Peyer's patch (tissue), 4 donors: ENCODE results near the gene NUCKS1. TPM values are rescaled to one million over a fixed set of nuclear protein-coding genes. Genes with fewer than 3 reads are reported as not detected.
A peak's percentile ranks its signal among the peaks of the same experiment; 100 is the strongest.

Experiments
- DNase-seq, 3 donors: peaks; one replicate each; pipeline ENCODE4 v3.0.0-alpha.2; 2017 to 2019
- H3K27ac ChIP-seq, 4 donors: fragments of 200-600 bp; sonication (generic); one replicate each; pipeline ENCODE4 v1.5.1; 2016 to 2019
- H3K27me3 ChIP-seq, 2 donors: fragments of 200-600 bp; sonication (generic); one replicate each; pipeline ENCODE4 v1.5.1; 2019
- H3K36me3 ChIP-seq, 3 donors: fragments of 200-600 bp; sonication (generic); one replicate each; pipeline ENCODE4 v1.5.1; 2016 to 2019
- H3K4me1 ChIP-seq, 4 donors: fragments of 200-600 bp; sonication (generic); one replicate each; pipeline ENCODE4 v1.5.1; 2016 to 2019
- H3K4me3 ChIP-seq, 4 donors: fragments of 200-600 bp; sonication (generic); 1 replicate in 3 of 4; 2 replicates in 1 of 4; pipeline ENCODE4 v1.5.1; 2016 to 2019; ENCODE audit warnings: mild to moderate bottlenecking in 1 of 4
- H3K9me3 ChIP-seq, 4 donors: fragments of 200-600 bp; sonication (generic); one replicate each; pipeline ENCODE4 v1.5.1; 2016 to 2019; ENCODE audit warnings: mild to moderate bottlenecking in 1 of 4
- POLR2A ChIP-seq, 2 donors: fragments of 450-650 bp; IDR thresholded peaks; one replicate each; pipeline ENCODE4 v1.5.1; 2017; ENCODE audit warnings: antibody characterized with exemption in 2 of 2, mild to moderate bottlenecking in 2 of 2, moderate library complexity in 2 of 2
- total RNA-seq, 4 donors: library from RNA; depleted of rRNA; stranded (reverse); fragments of >200 nt; gene quantifications; one replicate each; pipeline ENCODE4 v1.1.0, GENCODE V29; 2016
- TF ChIP-seq, protein P1 (sequence below), 6 experiments: fragments of 450-650 bp in 4 of 6; fragments of 200-600 bp in 2 of 6; sonication (generic) in 1 of 6; IDR thresholded peaks; one replicate each; pipeline ENCODE4 v1.5.1; 2017 to 2019; ENCODE audit warnings: antibody characterized with exemption in 6 of 6, mild to moderate bottlenecking in 3 of 6, moderate library complexity in 1 of 6

NUCKS1 gene
- total RNA-seq, 4 donors from 2014 or later, result 21.1 to 64.5 (median 41.5) TPM

DNA sequence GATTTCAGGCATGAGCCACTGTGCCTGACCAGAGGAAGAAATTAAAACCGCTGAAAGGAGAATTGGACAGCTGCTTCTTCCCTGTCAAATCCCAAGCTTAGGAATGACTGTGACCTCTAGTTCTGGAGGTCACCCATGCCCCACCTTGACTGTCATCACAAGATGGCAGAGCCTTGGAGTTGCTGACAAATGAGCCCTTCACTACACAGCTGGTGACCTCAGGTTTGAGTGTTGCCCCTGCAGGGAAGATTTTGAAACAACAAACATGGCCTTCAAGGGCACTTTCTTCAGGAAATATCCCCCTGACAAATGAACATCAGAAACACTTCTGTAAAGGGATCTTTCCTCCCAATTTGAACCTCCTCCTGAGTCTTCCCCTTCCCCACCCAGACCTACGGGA, 62.7 kb downstream of the NUCKS1 start:
- TF ChIP-seq, protein P1, sequence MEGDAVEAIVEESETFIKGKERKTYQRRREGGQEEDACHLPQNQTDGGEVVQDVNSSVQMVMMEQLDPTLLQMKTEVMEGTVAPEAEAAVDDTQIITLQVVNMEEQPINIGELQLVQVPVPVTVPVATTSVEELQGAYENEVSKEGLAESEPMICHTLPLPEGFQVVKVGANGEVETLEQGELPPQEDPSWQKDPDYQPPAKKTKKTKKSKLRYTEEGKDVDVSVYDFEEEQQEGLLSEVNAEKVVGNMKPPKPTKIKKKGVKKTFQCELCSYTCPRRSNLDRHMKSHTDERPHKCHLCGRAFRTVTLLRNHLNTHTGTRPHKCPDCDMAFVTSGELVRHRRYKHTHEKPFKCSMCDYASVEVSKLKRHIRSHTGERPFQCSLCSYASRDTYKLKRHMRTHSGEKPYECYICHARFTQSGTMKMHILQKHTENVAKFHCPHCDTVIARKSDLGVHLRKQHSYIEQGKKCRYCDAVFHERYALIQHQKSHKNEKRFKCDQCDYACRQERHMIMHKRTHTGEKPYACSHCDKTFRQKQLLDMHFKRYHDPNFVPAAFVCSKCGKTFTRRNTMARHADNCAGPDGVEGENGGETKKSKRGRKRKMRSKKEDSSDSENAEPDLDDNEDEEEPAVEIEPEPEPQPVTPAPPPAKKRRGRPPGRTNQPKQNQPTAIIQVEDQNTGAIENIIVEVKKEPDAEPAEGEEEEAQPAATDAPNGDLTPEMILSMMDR (IDR thresholded peaks at IDR 0.05), result no peak
- no peak for TF ChIP-seq POLR2A (IDR thresholded peaks at IDR 0.05)
- no peaks in the 10 kb centered on the region for H3K4me1 ChIP-seq
- H3K36me3 ChIP-seq, result no peaks in the 10 kb centered on the region
- no peaks in the 10 kb centered on the region for H3K27me3 ChIP-seq
- no peak overlapping the region for H3K4me3 ChIP-seq
- DNase-seq, result no peak
- no peaks in the 10 kb centered on the region for H3K9me3 ChIP-seq
- H3K27ac ChIP-seq, result no peak overlapping the region

DNA sequence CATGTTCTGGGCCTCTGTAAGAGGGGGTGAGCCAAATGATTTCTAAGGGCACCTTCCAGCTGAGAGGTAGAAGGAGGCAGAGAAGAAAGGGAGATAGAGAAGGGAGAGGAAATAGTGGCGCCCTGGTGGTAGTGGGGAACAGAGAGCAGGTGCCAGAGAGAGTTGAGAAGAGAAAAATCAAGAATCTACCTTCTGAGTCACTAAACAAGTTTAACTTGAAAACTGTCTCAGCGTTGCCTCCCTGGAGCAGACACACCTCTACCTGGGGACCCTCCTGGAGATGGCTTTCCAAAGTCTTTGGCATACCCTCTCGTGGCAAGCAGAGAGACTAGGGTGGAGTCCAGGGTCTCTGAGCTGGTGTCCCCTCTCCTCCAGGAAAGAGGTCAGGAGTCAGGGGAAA, 68.6 kb downstream of the NUCKS1 start:
- H3K36me3 ChIP-seq, result no peaks in the 10 kb centered on the region

DNA sequence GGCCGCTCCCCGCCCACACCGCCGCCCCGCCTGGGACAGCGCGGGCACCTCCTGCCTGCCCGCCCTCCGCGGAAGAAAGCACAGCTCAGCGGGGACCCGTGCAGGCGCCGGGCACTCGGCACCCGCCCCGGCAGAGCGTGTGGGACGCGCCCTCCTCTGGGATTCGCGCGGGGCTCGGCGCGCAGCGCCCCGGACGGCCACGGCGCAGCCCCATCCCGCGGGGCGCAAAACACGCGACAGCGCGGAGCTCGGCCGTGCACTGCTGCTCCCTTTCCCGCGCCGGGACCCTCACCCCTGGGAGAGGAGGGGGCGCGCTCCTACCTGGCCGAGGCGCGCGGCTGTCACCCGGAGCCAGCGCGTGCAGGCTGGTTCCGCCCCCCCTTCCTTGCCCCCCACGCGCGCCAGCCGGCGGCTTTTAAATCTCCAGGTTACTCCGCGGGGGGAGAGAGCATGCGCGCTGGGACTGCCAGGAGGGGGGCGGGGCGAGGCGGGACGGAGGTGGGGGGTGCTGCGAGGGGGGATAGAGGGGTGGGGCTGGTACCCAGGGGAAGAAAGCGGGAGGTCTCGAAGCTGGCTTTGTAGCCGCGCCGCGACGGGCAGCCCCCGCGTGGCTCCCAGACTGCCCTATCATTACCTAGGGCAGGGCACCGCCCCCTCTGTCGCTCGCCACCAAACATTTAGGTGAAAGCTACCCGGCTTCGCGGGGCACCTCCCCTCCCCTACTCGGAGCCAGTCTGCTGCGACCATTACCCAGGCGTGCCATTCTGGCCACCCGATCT, 69.7 kb downstream of the NUCKS1 start, which contains the start of gene SLC45A3:
Gene SLC45A3, minus strand, starts transcription at position 437 of the 779 bp plus-strand sequence. CDS start 15,853 bp downstream, outside the sequence.
- peak; percentile 52 to 74 (median 63) for DNase-seq
- Histone ChIP-seq H3K36me3 (no peaks in the 10 kb centered on the region), H3K4me1 (peaks cover 0 to 43% (median 15%) of the 10 kb centered on the region in 4 donors), H3K27me3 (no peaks in the 10 kb centered on the region), H3K27ac (peak within 1 kb of the TSS; percentile 55 to 81 (median 73)), H3K4me3 (peak within 1 kb of the TSS; percentile 65 to 94 (median 78)), H3K9me3 (no peaks in the 10 kb centered on the region)
- TF ChIP-seq, protein P1 (IDR thresholded peaks at IDR 0.05), result no peak
- TF ChIP-seq POLR2A (IDR thresholded peaks at IDR 0.05), result no peak

More for the DNA sequence above, 68.6 kb downstream of the NUCKS1 start:
- no peaks in the 10 kb centered on the region for H3K9me3 ChIP-seq
- H3K27ac ChIP-seq, result no peak overlapping the region
- H3K27me3 ChIP-seq, result no peaks in the 10 kb centered on the region
- no peak overlapping the region for H3K4me3 ChIP-seq
- DNase-seq, result no peak
- TF ChIP-seq POLR2A (IDR thresholded peaks at IDR 0.05), result no peak
- TF ChIP-seq, protein P1 (IDR thresholded peaks at IDR 0.05), result no peak
- peaks cover 0 to 32% (median 15%) of the 10 kb centered on the region in 4 donors for H3K4me1 ChIP-seq

DNA sequence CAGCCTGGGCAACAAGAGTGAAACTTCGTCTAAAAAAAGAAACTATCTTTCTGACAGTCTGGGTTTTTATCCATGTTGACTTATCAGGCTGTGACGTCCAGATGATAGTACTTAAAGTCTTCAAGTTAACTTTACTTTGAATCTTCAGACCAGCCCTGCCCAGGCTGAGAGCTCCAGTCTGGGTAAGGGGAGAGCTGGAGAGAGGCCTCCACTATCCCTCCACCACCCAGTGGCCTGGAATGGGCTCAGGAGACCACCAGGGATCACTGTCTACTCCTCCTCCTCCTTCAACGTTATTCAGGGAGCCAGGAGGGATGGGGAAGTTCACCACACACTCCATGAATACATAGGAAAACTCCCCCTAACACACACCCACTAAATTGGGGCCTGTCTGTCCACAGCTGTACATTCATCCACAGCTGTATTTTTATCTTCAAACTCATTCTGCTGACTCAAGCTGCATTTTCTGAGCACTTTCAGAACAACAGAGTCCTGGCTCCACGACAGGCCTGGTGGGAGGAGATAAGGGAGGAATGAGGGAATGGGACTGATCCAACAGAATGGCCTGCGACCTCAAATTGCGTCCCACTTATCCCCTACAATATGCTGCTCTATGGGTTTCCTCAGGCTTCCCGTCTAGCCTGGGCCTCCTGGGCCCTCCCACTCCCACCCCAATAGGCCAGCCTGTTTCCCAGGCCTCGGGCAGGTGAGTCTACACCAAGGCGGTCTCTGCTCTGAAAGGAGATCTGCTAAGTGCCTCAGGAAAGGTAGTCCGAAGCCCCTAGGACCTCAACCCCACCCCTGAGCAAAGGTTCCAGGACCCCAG, 71.5 kb downstream of the NUCKS1 start:
- no peaks in the 10 kb centered on the region for H3K27me3 ChIP-seq
- H3K36me3 ChIP-seq, result no peaks in the 10 kb centered on the region
- H3K4me3 ChIP-seq, result peak overlapping the region; percentile 65 to 94 (median 78)
- peaks cover 0 to 47% (median 15%) of the 10 kb centered on the region in 4 donors for H3K4me1 ChIP-seq
- H3K9me3 ChIP-seq, result no peaks in the 10 kb centered on the region
- TF ChIP-seq, protein P1 (IDR thresholded peaks at IDR 0.05), result no peak
- TF ChIP-seq POLR2A (IDR thresholded peaks at IDR 0.05), result no peak
- DNase-seq, result no peak
- peak overlapping the region; percentile 55 to 81 (median 73) for H3K27ac ChIP-seq

DNA sequence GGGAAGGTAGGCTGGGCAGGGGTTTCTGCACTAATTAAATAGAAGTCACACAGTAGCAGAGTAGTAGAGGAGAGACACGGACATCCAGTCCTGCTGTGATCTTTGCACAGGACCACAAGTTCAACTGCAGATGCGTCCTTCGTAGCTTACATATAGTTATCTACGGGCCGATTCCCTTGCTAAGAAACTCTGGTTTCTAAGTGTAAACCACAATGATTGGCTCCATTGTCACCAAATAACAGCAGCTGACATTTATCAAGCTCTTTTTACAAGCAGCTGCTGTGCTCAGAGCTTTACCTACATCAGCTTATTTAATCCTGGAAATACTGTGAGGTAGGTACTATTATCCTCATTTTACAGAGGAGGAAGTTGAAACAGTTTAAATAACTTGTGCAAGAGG, 72.8 kb downstream of the NUCKS1 start:
- Histone ChIP-seq H3K27ac (peak overlapping the region in 3 of 4 donors; percentile 1 to 74 (median 74)), H3K27me3 (no peaks in the 10 kb centered on the region), H3K36me3 (no peaks in the 10 kb centered on the region), H3K9me3 (no peaks in the 10 kb centered on the region), H3K4me3 (no peak overlapping the region), H3K4me1 (peaks cover 0 to 52% (median 15%) of the 10 kb centered on the region in 4 donors)
- TF ChIP-seq, protein P1 (IDR thresholded peaks at IDR 0.05), result no peak
- no peak for TF ChIP-seq POLR2A (IDR thresholded peaks at IDR 0.05)
- no peak for DNase-seq
